SU-DHL-6 (cell line): Measurements from ENCODE around the gene GRB10.

ENCODE experiments used
- H2AFZ ChIP-seq: fragments of 200-600 bp; sonication (generic); 2 replicates; pipeline ENCODE4 v1.6.1; 2014; ENCODE audit warnings: low read depth, mild to moderate bottlenecking, moderate library complexity, mixed read lengths, antibody characterized with exemption, low read length; ENCODE audit not compliant: severe bottlenecking
- H3F3A ChIP-seq: fragments of 200-600 bp; shearing (Covaris generic); 2 replicates; pipeline ENCODE4 v1.6.0; 2016; ENCODE audit warnings: antibody characterized with exemption, mild to moderate bottlenecking; ENCODE audit not compliant: insufficient read depth
- H3K27ac ChIP-seq: fragments of 200-600 bp; sonication (generic); 2 replicates; pipeline ENCODE4 v1.5.1; 2016; ENCODE audit warnings: low read depth, mild to moderate bottlenecking, low read length, moderate library complexity, mixed read lengths
- H3K27me3 ChIP-seq: fragments of 200-600 bp; sonication (generic), shearing (Covaris generic); 2 replicates; pipeline ENCODE4 v1.6.0; 2014; ENCODE audit warnings: mild to moderate bottlenecking, low read length
- H3K36me3 ChIP-seq: fragments of 200-600 bp; sonication (generic); 2 replicates; pipeline ENCODE4 v1.6.1; 2014; ENCODE audit warnings: mild to moderate bottlenecking, low read length, mixed read lengths
- H3K4me2 ChIP-seq: fragments of 300-600, 200-600 bp; shearing (Covaris generic), sonication (generic); 2 replicates; pipeline ENCODE4 v1.6.0; 2014; ENCODE audit warnings: low read length, low read depth, mild to moderate bottlenecking; ENCODE audit not compliant: poor library complexity, severe bottlenecking
- H3K4me3 ChIP-seq: fragments of 200-600 bp; sonication (generic); 2 replicates; pipeline ENCODE4 v1.5.1; 2014; ENCODE audit warnings: antibody characterized with exemption, low read length, mild to moderate bottlenecking, mixed read lengths; ENCODE audit not compliant: insufficient read depth, poor library complexity, severe bottlenecking
- H3K79me2 ChIP-seq: fragments of 200-600 bp; sonication (generic); 2 replicates; pipeline ENCODE4 v1.6.1; 2014; ENCODE audit warnings: mild to moderate bottlenecking, low read length, moderate library complexity; ENCODE audit not compliant: insufficient read depth
- H3K9ac ChIP-seq: fragments of 200-600 bp; sonication (generic); 2 replicates; pipeline ENCODE4 v1.7.0; 2014; ENCODE audit warnings: mild to moderate bottlenecking, low read length
- H3K9me2 ChIP-seq: fragments of 200-600 bp; sonication (generic); replicated peaks from 2 replicates; pipeline ENCODE4 v1.6.1; 2014; ENCODE audit warnings: low read length; ENCODE audit not compliant: insufficient read depth
- H3K9me3 ChIP-seq: fragments of 200-600 bp; sonication (generic); 2 replicates; pipeline ENCODE4 v1.6.1; 2014; ENCODE audit warnings: low read length, mixed read lengths; ENCODE audit not compliant: insufficient read depth
- H4K20me1 ChIP-seq: fragments of 200-600 bp; sonication (generic); 2 replicates; pipeline ENCODE4 v1.6.1; 2014; ENCODE audit warnings: low read depth, mild to moderate bottlenecking, antibody characterized with exemption, low read length, moderate library complexity, mixed read lengths
- EZH2phosphoT487 ChIP-seq: fragments of 200-600 bp; sonication (generic), shearing (Covaris generic); conservative IDR thresholded peaks from 2 replicates; pipeline ENCODE4 v1.6.1; 2018; ENCODE audit warnings: mild to moderate bottlenecking, antibody characterized with exemption, low read length, moderate library complexity, mixed read lengths
- TF ChIP-seq, protein P1 (sequence below): fragments of 200-600 bp; sonication (generic); IDR thresholded peaks from one replicate; pipeline ENCODE4 v1.5.1; 2017; ENCODE audit warnings: antibody characterized with exemption, mild to moderate bottlenecking, low read length, moderate library complexity; ENCODE audit not compliant: insufficient read depth, poor library complexity, severe bottlenecking

GRB10 gene

DNA sequence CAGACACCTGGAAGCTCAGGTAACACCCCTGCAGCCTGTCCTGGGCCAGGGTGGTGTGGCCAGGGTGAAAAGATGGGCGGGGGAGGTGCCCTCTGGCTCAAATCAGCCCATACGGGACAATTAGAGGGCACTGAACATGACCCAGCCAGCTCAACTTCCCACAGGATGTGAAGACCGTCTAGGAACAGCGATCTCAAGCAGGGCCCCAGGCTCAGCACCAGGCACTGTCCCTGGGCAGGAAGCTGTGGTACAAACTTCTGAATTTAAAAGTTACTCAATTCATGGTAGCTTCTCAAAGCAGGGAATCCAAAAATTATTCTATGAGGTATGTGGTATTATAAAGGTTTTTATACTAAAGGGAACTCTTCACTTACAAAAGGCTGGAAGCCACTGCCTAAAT, 5.1 kb upstream of the GRB10 start:
- TF ChIP-seq, protein P1, sequence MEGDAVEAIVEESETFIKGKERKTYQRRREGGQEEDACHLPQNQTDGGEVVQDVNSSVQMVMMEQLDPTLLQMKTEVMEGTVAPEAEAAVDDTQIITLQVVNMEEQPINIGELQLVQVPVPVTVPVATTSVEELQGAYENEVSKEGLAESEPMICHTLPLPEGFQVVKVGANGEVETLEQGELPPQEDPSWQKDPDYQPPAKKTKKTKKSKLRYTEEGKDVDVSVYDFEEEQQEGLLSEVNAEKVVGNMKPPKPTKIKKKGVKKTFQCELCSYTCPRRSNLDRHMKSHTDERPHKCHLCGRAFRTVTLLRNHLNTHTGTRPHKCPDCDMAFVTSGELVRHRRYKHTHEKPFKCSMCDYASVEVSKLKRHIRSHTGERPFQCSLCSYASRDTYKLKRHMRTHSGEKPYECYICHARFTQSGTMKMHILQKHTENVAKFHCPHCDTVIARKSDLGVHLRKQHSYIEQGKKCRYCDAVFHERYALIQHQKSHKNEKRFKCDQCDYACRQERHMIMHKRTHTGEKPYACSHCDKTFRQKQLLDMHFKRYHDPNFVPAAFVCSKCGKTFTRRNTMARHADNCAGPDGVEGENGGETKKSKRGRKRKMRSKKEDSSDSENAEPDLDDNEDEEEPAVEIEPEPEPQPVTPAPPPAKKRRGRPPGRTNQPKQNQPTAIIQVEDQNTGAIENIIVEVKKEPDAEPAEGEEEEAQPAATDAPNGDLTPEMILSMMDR = no peak
- no peak for TF ChIP-seq EZH2phosphoT487
- Histone ChIP-seq H2AFZ (no peak overlapping the region), H3K79me2 (no peaks in the 10 kb centered on the region), H3K4me3 (no peak overlapping the region), H4K20me1 (no peaks in the 10 kb centered on the region), H3K9me2 (no peaks in the 10 kb centered on the region), H3K9me3 (no peaks in the 10 kb centered on the region), H3F3A (no peaks in the 10 kb centered on the region), H3K9ac (no peak overlapping the region), H3K4me2 (no peak overlapping the region), H3K27ac (no peak overlapping the region), H3K27me3 (no peaks in the 10 kb centered on the region), H3K36me3 (no peaks in the 10 kb centered on the region)

DNA sequence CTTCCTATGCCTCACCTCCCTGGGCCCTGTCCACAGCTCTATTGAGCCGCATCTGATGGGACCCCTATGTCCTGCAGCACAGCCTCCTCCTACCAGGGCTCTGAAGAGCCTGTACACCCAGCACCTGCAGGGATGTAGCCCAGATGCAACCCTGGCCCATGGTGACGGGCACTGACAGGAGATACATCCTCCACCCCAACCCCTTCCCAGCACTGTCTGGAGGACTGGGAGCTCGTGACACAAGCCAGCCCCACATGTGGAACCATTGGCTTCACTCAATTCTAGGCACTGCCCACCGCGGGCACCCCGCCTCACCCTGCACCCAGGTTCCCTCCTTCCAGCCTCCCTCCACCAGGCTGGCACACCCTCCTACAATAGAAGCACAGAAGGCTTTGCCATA, 2.6 kb upstream of the GRB10 start:
- no peak overlapping the region for H3K9ac ChIP-seq
- no peaks in the 10 kb centered on the region for H3K36me3 ChIP-seq
- no peaks in the 10 kb centered on the region for H3F3A ChIP-seq
- no peaks in the 10 kb centered on the region for H3K9me3 ChIP-seq
- H3K79me2 ChIP-seq = no peaks in the 10 kb centered on the region
- H3K27ac ChIP-seq = no peak overlapping the region
- H3K4me3 ChIP-seq = no peak overlapping the region
- H3K4me2 ChIP-seq = no peak overlapping the region
- no peaks in the 10 kb centered on the region for H3K9me2 ChIP-seq
- no peak overlapping the region for H2AFZ ChIP-seq
- no peaks in the 10 kb centered on the region for H4K20me1 ChIP-seq
- no peaks in the 10 kb centered on the region for H3K27me3 ChIP-seq
- TF ChIP-seq, protein P1 = no peak

DNA sequence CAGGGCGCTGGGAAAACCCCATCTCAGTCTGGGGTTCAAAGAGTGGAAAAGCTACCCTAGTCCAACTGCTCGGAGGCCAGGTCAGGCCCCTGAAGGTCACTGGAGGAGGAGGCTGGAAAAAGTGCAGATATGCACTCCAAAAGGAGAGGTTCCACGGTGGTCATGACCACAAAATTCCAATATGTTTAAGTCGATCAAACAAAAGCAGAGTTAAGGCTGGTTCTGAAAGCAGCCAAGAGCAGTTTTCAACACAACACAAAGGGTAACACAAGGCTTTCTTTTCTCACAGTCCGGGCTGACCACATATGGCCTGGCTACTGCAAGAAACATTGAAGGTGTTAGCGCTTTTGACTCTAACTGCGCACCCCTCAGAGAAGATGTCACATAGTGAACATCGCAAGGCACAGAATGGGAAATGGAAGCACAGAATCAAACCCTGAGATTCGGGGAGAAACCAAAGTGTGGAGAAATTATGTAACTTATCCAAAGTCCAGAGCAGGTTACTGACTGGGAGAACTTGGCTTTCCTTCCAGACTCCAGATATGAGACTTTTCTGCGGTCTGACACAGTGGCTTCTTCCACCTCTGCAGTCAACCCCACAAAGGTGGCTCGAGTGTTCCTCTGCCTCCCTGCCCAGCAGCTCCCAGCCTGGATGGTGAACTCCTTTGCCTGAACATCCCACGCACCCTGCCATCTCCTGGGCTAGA, 1.3 kb upstream of the GRB10 start:
- no peaks in the 10 kb centered on the region for H4K20me1 ChIP-seq

More for the DNA sequence above, 1.3 kb upstream of the GRB10 start:
- Histone ChIP-seq H3K4me2 (no peak overlapping the region), H3K9me2 (no peaks in the 10 kb centered on the region), H3K4me3 (no peak overlapping the region), H3K79me2 (no peaks in the 10 kb centered on the region), H3K9ac (no peak overlapping the region), H3K27me3 (no peaks in the 10 kb centered on the region), H3K27ac (no peak overlapping the region), H3F3A (no peaks in the 10 kb centered on the region), H3K36me3 (no peaks in the 10 kb centered on the region), H3K9me3 (no peaks in the 10 kb centered on the region), H2AFZ (no peak overlapping the region)
- no peak for TF ChIP-seq EZH2phosphoT487
- TF ChIP-seq, protein P1 = no peak
